IMR-90 (cell line): ENCODE measurements around the gene TIAM1.

ENCODE experiments used
- MAFK ChIP-seq: IDR thresholded peaks from 2 replicates; pipeline ENCODE4 v1.6.1; 2012; ENCODE audit warnings: low read depth, low read length, improper control_type of control experiment
- POLR2A ChIP-seq: IDR thresholded peaks from 2 replicates; pipeline ENCODE4 v1.6.1; 2012; ENCODE audit warnings: mild to moderate bottlenecking, low read depth, low read length
- RCOR1 ChIP-seq: IDR thresholded peaks from 2 replicates; pipeline ENCODE4 v1.6.1; 2012; ENCODE audit warnings: mild to moderate bottlenecking, low read length, improper control_type of control experiment; ENCODE audit not compliant: insufficient replicate concordance
- TF ChIP-seq, protein P1 (sequence below): conservative IDR thresholded peaks from 2 replicates; pipeline ENCODE4 v1.5.1; 2012; ENCODE audit warnings: mild to moderate bottlenecking, low read depth, low read length, improper control_type of control experiment

- no peak for TF ChIP-seq RCOR1
- TF ChIP-seq, protein P1, sequence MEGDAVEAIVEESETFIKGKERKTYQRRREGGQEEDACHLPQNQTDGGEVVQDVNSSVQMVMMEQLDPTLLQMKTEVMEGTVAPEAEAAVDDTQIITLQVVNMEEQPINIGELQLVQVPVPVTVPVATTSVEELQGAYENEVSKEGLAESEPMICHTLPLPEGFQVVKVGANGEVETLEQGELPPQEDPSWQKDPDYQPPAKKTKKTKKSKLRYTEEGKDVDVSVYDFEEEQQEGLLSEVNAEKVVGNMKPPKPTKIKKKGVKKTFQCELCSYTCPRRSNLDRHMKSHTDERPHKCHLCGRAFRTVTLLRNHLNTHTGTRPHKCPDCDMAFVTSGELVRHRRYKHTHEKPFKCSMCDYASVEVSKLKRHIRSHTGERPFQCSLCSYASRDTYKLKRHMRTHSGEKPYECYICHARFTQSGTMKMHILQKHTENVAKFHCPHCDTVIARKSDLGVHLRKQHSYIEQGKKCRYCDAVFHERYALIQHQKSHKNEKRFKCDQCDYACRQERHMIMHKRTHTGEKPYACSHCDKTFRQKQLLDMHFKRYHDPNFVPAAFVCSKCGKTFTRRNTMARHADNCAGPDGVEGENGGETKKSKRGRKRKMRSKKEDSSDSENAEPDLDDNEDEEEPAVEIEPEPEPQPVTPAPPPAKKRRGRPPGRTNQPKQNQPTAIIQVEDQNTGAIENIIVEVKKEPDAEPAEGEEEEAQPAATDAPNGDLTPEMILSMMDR: no peak
- no peak for TF ChIP-seq POLR2A
- TF ChIP-seq MAFK: no peak
Observed at GRCh38 chr21:31371715-31372470, 27.8 kb upstream of the TIAM1 start.
